Fibroblast of lung (primary cell): ENCODE data around the gene RAB10.
"Not testable (repeated sequence)": the region's sequence is repeated elsewhere in the genome, so short reads cannot be mapped to it uniquely, and the experiment has no call there.

Experiments
- CTCF ChIP-seq, 2 donors: IDR thresholded peaks in 1 of 2; conservative IDR thresholded peaks in 1 of 2; 1 replicate in 1 of 2; 2 replicates in 1 of 2; pipeline ENCODE4 v1.5.1; 2011 to 2012; ENCODE audit warnings: low read length in 2 of 2, control low read depth in 1 of 2, inconsistent platforms in 1 of 2, low read depth in 1 of 2, mild to moderate bottlenecking in 1 of 2
- EZH2 ChIP-seq: IDR thresholded peaks from 2 replicates; pipeline ENCODE4 v1.5.1; 2012; ENCODE audit warnings: low read length, control low read depth, mild to moderate bottlenecking; ENCODE audit errors: missing control alignments

- not testable (repeated sequence) for TF ChIP-seq CTCF (conservative IDR thresholded peaks at IDR 0.05 in 1 of 2, IDR thresholded peaks at IDR 0.05 in 1 of 2; ENCODE audit: low read depth in 1 of 2, low read length in 2 of 2); EZH2
These were observed 35.0 kb upstream of the RAB10 start for GRCh38 chr2:25998816-25999383.
